ENCODE measurements around the gene FEZ2.

The FEZ2 gene

DNA sequence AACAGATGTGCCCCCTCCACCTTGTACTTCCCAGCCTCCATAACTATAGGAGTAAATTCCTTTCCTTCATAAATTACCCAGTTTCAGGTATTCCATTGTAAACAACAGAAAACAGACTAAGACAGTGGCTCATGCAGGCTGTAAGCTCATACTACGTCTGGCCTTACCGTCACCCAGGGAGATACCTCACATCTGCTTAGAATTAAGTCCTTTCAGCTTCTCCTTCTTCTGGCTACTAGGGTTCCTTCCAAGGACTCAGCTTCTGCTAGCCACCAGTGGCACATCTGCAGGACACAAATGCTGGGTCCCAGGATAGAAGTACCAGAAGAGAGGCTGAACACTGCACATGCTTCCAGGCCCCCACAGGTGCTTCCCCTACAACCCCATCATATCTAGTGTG is 22.4 kb upstream of the FEZ2 start:
- TF ChIP-seq, protein P1, sequence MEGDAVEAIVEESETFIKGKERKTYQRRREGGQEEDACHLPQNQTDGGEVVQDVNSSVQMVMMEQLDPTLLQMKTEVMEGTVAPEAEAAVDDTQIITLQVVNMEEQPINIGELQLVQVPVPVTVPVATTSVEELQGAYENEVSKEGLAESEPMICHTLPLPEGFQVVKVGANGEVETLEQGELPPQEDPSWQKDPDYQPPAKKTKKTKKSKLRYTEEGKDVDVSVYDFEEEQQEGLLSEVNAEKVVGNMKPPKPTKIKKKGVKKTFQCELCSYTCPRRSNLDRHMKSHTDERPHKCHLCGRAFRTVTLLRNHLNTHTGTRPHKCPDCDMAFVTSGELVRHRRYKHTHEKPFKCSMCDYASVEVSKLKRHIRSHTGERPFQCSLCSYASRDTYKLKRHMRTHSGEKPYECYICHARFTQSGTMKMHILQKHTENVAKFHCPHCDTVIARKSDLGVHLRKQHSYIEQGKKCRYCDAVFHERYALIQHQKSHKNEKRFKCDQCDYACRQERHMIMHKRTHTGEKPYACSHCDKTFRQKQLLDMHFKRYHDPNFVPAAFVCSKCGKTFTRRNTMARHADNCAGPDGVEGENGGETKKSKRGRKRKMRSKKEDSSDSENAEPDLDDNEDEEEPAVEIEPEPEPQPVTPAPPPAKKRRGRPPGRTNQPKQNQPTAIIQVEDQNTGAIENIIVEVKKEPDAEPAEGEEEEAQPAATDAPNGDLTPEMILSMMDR (conservative IDR thresholded peaks at IDR 0.05; ENCODE audit: low read depth, low read length), result no peak
- DNase-seq (ENCODE audit: low read depth), result no peak
- no peak overlapping the region for H3K4me3 ChIP-seq (ENCODE audit: low read length)

DNA sequence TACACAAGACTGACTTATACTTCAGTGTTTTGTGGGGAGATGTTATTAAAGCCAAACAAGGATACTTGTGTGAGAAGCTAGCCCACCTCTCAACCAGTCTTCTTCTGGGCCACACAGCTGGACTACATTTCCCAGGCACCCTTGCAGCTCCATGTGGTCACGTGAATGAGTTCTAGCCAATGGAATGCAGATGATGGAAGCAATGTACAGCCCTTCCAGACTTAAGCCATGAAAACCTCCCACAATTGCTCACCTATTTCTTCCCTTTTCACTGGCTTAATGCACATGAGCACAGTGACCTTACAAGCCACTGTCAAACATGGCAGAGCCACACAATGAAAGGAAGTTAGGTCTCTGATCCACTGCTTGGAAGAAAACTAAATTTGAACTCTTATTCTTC is 20.4 kb upstream of the FEZ2 start:
- no peak overlapping the region for H3K4me3 ChIP-seq (ENCODE audit: low read length)
- DNase-seq (ENCODE audit: low read depth), result no peak
- TF ChIP-seq, protein P1 (conservative IDR thresholded peaks at IDR 0.05; ENCODE audit: low read depth, low read length), result no peak

DNA sequence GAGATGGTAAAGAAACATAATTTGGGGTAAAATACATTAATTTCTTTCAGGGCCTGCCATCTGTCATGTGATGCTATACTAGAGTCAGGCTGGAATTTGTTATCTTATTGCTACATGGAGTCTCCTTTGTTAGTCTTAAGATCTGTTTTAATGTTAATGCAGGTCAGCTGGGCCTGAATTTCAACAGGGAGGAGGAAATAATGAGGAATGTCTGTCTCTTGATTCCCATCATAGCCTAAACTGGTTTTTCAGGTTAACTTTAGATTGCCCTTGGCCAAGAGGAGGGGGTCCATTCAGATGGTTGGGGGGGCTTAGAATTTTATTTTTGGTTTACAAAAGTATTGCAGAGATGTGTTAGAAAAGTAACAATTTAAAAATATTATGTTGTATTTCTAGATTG is 19.0 kb upstream of the FEZ2 start:
- no peak overlapping the region for H3K4me3 ChIP-seq (ENCODE audit: low read length)
- no peak for DNase-seq (ENCODE audit: low read depth)
- TF ChIP-seq, protein P1 (conservative IDR thresholded peaks at IDR 0.05; ENCODE audit: low read depth, low read length), result no peak

DNA sequence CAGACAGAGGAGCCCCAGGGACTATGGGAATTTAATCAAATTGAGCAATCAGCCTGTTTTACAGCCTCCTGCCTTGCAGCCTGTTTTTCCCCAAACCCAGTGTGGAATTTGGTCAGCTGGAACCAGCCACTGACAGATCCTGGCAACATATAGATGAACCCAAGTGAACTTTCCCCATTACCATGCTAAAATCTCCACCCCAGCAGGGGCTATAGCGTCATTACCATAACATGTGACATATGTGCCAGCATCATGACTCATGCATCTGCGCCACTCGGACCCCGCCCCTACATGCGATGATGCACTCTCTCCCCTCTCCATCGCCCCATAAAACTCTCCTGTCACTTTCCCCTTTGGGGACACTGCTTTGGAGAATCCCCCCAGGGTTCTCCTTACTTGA is 17.3 kb upstream of the FEZ2 start:
- no peak overlapping the region for H3K4me3 ChIP-seq (ENCODE audit: low read length)
- TF ChIP-seq, protein P1 (conservative IDR thresholded peaks at IDR 0.05; ENCODE audit: low read depth, low read length), result no peak
- no peak for DNase-seq (ENCODE audit: low read depth)

DNA sequence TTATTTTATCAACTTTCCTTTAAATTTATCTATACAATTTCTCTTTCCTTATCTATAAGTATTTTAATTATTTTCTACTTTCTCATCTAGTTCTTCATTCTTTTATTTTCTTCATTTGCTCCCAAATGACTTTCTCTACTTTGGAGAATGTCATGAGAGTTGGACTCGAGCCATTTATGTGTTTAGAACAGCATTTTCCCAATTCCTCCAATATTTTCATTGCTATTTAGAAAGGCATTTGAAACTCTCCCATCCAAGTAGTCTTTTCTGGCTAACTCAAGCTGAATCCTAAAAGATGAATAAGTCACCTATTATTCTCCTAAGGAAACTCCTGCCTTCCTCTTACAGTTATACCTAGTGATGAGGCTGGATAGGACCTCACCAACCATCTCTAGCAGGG is 15.8 kb upstream of the FEZ2 start:
- no peak overlapping the region for H3K4me3 ChIP-seq (ENCODE audit: low read length)
- DNase-seq (ENCODE audit: low read depth), result no peak
- TF ChIP-seq, protein P1 (conservative IDR thresholded peaks at IDR 0.05; ENCODE audit: low read depth, low read length), result no peak

DNA sequence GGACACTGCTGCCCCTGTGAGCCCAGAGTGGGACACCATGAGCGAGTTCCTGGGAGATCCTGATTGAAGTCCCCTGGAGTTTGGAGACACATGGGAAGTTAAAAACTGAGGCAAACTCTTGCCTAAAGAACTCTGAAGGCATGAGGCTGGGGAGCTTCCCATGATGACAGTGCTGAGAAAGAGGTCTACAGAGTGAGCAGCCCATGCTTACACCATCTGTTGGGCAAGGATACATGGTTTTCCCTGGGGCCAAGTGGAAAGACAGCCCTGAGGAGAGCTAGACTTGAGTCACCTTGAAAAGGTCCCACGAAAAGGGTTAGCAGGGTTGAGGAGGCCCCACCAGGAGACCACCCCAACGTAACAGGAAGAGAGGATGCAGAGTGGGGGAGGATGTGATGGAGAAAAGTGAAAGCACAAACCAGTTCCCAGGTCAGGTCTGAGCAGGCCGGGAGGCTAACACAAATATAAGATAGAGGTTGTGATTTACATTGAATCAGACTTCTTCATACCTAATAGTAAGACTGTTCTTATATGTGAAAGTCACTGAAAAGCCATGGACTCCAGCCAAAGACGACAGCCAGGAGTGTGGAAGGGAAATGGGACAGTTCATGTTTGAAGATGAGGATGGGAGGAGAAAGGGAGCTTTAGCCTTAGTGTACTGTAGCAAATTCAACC is 13.5 kb upstream of the FEZ2 start:
- TF ChIP-seq, protein P1 (conservative IDR thresholded peaks at IDR 0.05; ENCODE audit: low read depth, low read length), result no peak
- DNase-seq (ENCODE audit: low read depth), result no peak
- H3K4me3 ChIP-seq (ENCODE audit: low read length), result no peak overlapping the region

DNA sequence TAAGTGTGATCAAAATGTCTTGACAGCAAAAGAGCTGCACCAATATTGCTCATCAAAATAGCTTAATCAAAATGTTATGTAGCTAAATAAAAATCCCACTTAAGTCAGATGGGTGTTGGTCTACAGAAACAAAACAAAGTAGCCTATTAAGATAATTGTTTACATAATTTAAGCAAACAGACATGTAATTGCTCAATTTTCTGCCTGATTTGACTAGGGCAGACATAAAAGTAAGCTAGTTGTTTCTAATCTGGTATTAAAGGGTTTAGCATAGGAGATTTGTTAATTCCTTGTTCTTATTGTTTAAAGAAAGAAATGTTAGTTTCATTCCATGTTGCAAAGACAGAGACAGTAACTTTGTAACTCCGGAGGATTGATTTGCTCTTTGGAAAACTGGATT is 11.5 kb upstream of the FEZ2 start:
- no peak overlapping the region for H3K4me3 ChIP-seq (ENCODE audit: low read length)
- DNase-seq (ENCODE audit: low read depth), result no peak

More for the DNA sequence above, 11.5 kb upstream of the FEZ2 start:
- TF ChIP-seq, protein P1 (conservative IDR thresholded peaks at IDR 0.05; ENCODE audit: low read depth, low read length), result no peak
